ENCODE measurements around the gene NRN1L.

NRN1L gene

DNA sequence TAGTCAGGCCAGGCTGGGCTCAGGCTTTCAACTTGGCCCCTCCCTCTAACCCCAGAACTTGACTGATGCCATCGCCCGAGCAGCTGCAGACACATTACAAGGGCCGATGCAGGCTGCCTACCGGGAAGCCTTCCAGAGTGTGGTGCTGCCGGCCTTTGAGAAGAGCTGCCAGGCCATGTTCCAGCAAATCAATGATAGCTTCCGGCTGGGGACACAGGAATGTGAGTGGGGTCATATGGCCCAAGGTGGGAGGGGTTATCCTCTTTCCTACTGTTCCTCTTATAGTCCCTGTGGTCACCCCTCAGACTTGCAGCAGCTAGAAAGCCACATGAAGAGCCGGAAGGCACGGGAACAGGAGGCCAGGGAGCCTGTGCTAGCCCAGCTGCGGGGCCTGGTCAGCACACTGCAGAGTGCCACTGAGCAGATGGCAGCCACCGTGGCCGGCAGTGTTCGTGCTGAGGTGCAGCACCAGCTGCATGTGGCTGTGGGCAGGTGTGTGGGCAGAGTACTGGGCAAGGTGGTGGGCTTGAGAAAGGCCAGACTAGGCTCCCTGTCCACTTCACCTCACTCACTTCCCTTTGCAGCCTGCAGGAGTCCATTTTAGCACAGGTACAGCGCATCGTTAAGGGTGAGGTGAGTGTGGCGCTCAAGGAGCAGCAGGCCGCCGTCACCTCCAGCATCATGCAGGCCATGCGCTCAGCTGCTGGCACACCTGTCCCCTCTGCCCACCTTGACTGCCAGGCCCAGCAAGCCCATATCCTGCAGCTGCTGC lies 2.1 kb upstream of the NRN1L start:
- no peaks in the 10 kb centered on the region for H3K9me3 Mint-ChIP-seq
- no peak overlapping the region for H3K4me3 Mint-ChIP-seq
- peaks cover 98% of the 10 kb centered on the region for H3K36me3 Mint-ChIP-seq (ENCODE audit: low read depth)
- H3K27me3 Mint-ChIP-seq, result no peaks in the 10 kb centered on the region
- intact Hi-C loops (cut with micrococcal nuclease), result no loop called here
- H3K4me1 Mint-ChIP-seq (ENCODE audit: low read depth), result peaks cover 11% of the 10 kb centered on the region
- H3K27ac Mint-ChIP-seq, result no peak overlapping the region

DNA sequence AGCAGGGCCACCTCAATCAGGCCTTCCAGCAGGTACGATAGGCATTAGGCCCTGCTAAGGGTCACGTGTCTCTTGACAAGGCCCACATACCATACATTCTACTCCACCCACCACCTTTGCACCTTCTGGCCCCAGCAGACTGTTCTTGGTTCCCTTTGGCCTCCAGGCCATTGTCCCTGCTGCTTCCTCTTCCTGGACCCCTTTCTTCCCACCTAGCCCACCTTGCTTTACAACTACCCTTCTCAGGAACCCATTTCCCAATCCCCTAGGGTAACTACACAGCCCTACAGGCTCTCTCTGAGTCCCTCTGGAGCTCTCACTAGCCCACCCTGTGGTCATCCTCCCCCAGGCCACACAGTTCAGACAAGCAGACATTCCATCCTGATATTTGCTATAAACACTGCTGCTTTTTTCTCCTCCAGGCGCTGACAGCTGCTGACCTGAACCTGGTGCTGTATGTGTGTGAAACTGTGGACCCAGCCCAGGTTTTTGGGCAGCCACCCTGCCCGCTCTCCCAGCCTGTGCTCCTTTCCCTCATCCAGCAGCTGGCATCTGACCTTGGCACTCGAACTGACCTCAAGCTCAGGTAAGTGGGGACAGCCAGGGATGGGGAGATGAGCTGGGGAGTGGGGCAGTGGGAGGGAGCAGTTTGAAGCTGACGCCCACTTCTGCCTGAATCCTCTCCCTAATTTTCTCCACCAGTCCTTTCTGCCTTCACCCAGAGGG lies 1.4 kb upstream of the NRN1L start:
- H3K36me3 Mint-ChIP-seq (ENCODE audit: low read depth), result peaks cover 93% of the 10 kb centered on the region
- peaks cover 6% of the 10 kb centered on the region for H3K4me1 Mint-ChIP-seq (ENCODE audit: low read depth)
- intact Hi-C loops (cut with micrococcal nuclease), result no loop called here
- H3K27me3 Mint-ChIP-seq, result no peaks in the 10 kb centered on the region
- H3K4me3 Mint-ChIP-seq, result no peak overlapping the region
- H3K27ac Mint-ChIP-seq, result no peak overlapping the region
- H3K9me3 Mint-ChIP-seq, result no peaks in the 10 kb centered on the region

DNA sequence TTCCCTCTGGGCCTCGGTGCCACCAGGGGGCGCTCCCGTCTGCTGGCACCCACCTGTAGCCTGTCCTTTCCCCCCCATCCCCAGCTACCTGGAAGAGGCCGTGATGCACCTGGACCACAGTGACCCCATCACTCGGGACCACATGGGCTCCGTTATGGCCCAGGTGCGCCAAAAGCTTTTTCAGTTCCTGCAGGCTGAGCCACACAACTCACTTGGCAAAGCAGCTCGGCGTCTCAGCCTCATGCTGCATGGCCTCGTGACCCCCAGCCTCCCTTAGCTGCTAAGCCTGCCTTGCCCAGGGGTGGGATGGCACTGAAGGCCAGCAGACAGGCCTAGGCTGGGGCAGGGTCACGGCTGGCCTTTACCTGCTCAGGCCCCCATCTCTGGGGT lies 818 bp upstream of the NRN1L start:
- H3K36me3 Mint-ChIP-seq (ENCODE audit: low read depth), result peaks cover 88% of the 10 kb centered on the region
- no peaks in the 10 kb centered on the region for H3K9me3 Mint-ChIP-seq
- intact Hi-C loops (cut with micrococcal nuclease), result no loop called here
- peaks cover 6% of the 10 kb centered on the region for H3K4me1 Mint-ChIP-seq (ENCODE audit: low read depth)
- H3K27ac Mint-ChIP-seq, result no peak overlapping the region
- no peaks in the 10 kb centered on the region for H3K27me3 Mint-ChIP-seq
- H3K4me3 Mint-ChIP-seq, result no peak overlapping the region

DNA sequence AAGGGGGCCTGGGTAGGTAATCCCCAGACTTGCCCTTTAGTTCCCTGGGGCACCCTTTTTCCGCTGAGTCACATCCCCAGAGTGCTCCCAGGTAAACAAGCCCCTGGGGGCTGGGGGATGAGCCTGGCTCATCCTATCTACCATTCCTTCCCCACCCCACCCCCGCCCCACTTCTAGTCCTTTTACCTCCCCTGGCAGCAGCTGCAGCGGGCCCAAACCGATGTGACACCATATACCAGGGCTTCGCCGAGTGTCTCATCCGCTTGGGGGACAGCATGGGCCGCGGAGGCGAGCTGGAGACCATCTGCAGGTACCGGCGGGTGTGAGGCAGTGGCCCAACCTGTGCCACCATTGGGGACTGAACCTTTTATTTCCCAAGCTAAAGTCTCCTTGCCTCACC lies 860 bp downstream of the NRN1L start:
- H3K36me3 Mint-ChIP-seq (ENCODE audit: low read depth), result peaks cover 71% of the 10 kb centered on the region
- intact Hi-C loops (cut with micrococcal nuclease), result no loop called here
- no peak overlapping the region for H3K27ac Mint-ChIP-seq

DNA sequence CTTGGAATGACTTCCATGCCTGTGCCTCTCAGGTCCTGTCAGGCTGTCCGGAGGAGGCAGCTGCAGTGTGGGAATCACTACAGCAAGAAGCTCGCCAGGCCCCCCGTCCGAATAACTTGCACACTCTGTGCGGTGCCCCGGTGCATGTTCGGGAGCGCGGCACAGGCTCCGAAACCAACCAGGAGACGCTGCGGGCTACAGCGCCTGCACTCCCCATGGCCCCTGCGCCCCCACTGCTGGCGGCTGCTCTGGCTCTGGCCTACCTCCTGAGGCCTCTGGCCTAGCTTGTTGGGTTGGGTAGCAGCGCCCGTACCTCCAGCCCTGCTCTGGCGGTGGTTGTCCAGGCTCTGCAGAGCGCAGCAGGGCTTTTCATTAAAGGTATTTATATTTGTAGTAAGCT lies 1.3 kb downstream of the NRN1L start:
- H3K4me3 Mint-ChIP-seq, result no peak overlapping the region
- no peak overlapping the region for H3K27ac Mint-ChIP-seq
- intact Hi-C loops (cut with micrococcal nuclease), result no loop called here
- H3K27me3 Mint-ChIP-seq, result no peaks in the 10 kb centered on the region
- peaks cover 67% of the 10 kb centered on the region for H3K36me3 Mint-ChIP-seq (ENCODE audit: low read depth)
- H3K9me3 Mint-ChIP-seq, result no peaks in the 10 kb centered on the region
- H3K4me1 Mint-ChIP-seq (ENCODE audit: low read depth), result peaks cover 6% of the 10 kb centered on the region

More for the DNA sequence above, 860 bp downstream of the NRN1L start:
- Mint-ChIP-seq H3K4me3 (no peak overlapping the region), H3K9me3 (no peaks in the 10 kb centered on the region), H3K27me3 (no peaks in the 10 kb centered on the region), H3K4me1 (ENCODE audit: low read depth) (peaks cover 6% of the 10 kb centered on the region)

DNA sequence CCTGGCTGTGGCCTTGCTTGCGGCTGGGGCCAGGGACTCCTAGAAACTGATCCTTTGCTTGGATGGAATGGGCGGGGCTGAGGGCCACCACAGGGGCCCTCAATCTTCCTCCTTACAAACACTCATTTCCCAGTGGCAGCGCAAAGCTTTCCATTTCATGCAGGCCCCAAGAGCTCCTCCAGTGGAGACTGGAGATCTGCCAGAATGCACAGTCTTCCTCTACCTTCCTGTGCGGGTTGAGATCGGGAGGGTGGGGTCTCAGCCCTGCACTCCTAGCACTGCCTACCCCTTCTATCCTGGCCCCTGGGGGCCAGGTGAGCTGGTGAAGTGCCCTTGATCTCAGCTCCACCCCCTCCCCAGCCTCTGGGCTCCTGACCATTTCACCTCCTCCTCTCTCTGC lies 1.7 kb downstream of the NRN1L start:
- Mint-ChIP-seq H3K4me3 (no peak overlapping the region), H3K9me3 (no peaks in the 10 kb centered on the region), H3K36me3 (ENCODE audit: low read depth) (peaks cover 62% of the 10 kb centered on the region), H3K4me1 (ENCODE audit: low read depth) (peaks cover 6% of the 10 kb centered on the region), H3K27ac (no peak overlapping the region), H3K27me3 (no peaks in the 10 kb centered on the region)
- intact Hi-C loops (cut with micrococcal nuclease), result no loop called here

DNA sequence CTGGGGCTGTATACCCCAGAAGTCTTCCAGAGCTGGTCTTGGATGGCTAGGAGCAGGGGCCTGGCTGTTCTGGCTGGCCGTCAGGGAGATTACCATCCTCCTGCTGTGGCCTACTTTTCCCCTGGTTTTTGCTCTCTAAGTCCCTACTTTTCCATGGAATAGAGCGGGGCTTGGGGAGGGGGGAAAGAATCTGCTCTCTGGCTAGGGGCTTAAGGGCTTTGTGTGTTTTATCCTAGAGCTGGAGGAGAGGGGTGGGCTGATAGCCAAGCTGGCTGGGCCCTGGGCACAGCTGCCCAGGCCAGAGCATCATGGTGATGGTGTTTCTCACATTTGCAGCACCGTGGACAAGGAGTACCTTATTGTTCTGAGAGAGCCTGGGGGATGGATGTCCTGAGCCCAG lies 3.6 kb downstream of the NRN1L start:
- no peaks in the 10 kb centered on the region for H3K27me3 Mint-ChIP-seq
- peaks cover 43% of the 10 kb centered on the region for H3K36me3 Mint-ChIP-seq (ENCODE audit: low read depth)
- H3K4me1 Mint-ChIP-seq (ENCODE audit: low read depth), result peaks cover 6% of the 10 kb centered on the region
- H3K9me3 Mint-ChIP-seq, result no peaks in the 10 kb centered on the region
- H3K27ac Mint-ChIP-seq, result no peak overlapping the region
- intact Hi-C loops (cut with micrococcal nuclease), result no loop called here
- no peak overlapping the region for H3K4me3 Mint-ChIP-seq

DNA sequence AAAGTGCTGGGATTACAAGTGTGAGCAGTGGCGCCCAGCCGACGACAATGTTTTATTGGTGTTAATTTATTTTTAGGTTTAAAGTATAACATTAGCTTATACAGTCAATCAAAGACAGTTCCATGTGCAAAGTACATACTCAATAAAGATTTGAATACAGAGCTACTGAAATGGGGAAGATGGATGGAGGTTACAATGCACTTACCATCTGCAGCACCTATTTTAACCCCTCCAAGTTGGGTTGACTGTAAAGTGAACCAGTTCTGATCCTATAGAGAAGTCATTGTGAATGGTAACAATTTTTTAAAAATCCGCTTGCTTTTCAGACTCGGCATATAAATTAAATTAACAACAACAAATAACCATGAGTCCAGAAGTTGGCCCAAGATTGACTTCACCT lies 7.7 kb downstream of the NRN1L start:
- peaks cover 17% of the 10 kb centered on the region for H3K36me3 Mint-ChIP-seq (ENCODE audit: low read depth)
- peak overlapping the region; percentile 66 for H3K4me3 Mint-ChIP-seq
- intact Hi-C loops (cut with micrococcal nuclease), result no loop called here
- H3K27me3 Mint-ChIP-seq, result no peaks in the 10 kb centered on the region
- H3K4me1 Mint-ChIP-seq (ENCODE audit: low read depth), result peaks cover 36% of the 10 kb centered on the region
- peak overlapping the region; percentile 95 for H3K27ac Mint-ChIP-seq
- H3K9me3 Mint-ChIP-seq, result no peaks in the 10 kb centered on the region

DNA sequence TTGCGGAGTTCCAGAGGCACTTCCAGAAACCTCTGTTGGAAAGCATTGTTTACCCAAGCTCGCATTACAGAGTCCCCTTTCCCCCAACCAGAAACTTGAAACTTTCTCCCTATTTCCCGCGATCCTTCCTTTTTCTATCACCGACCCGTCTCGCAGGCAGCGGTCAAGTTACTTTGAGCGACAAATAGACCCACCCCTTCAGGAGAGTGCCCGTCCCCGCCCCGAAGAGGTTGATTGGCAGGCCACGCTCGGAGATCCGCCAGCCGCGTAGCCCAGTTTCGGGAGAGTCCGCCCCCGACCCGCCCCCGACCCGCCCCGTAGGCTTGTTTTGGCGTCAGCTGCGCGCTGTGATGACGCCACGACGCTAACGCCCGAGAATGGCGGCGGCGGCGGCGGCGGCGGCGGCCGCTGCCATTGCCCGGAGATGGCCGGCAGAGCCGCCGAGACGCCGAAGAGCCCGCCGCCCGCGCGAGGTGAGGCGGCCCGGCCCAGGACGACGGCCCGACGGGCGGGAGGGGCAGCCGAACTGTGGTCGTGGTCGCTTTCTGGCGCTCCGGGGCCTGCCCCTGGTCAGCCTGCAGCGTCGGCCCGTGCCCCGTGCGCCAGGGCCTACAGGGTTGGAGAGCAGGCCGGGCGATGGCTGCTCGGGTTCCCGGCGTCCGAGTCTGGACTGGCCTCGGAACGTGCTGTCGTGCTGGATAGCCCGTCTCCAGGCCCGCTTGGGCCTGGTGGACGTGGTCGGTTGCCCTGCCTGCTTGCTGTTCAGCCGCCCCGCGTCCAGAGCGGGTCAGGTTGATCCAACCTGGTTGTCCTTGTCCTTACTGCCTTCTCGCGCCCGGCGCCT lies 8.4 kb downstream of the NRN1L start, which contains the start of gene PSKH1:
PSKH1 (plus strand) TSS at position 356 of the 844 bp plus-strand sequence. CDS start 15,496 bp downstream, outside the sequence.
- Mint-ChIP-seq H3K27ac (peak within 1 kb of the TSS; percentile 95), H3K4me3 (peak within 1 kb of the TSS; percentile 92), H3K27me3 (no peaks in the 10 kb centered on the region), H3K4me1 (ENCODE audit: low read depth) (peaks cover 40% of the 10 kb centered on the region), H3K9me3 (no peaks in the 10 kb centered on the region), H3K36me3 (ENCODE audit: low read depth) (peaks cover 13% of the 10 kb centered on the region)
- intact Hi-C loops (cut with micrococcal nuclease), result no loop called here

DNA sequence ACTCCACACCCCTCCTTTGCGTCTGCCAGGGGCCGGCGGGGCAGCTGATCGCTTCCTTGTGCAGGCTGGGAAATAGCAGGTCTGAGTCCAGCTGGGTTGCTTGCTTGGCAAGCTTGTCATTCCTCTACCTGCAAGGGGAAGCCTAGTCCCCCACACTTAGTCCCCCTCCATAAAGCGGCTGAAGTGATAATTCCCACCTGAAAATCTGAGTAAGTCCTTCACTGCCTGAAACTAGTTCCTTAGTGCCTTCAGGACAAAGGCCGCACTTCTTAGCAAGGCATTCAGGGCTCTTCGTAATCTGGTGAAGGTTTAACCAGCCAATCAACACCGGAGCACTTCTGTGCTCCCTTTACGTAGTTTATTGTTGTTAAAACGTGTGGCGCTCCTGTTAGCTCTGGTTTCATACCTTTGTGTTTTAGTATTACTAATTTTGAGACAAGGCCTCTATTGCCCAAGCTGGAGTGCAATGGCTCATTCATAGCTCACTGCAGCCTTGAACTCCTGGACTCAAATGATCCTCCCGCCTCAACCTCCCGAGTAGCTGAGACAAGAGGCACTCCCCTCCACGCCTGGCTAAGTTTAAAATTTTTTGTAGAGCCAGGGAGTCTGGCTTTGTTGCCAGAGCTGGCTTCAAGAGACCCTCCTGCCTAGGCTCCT lies 9.2 kb downstream of the NRN1L start:
- Mint-ChIP-seq H3K27me3 (no peaks in the 10 kb centered on the region), H3K36me3 (ENCODE audit: low read depth) (peaks cover 13% of the 10 kb centered on the region), H3K9me3 (no peaks in the 10 kb centered on the region), H3K4me3 (peak overlapping the region; percentile 92), H3K27ac (peak overlapping the region; percentile 95), H3K4me1 (ENCODE audit: low read depth) (peaks cover 40% of the 10 kb centered on the region)
- intact Hi-C loops (cut with micrococcal nuclease), result no loop called here

DNA sequence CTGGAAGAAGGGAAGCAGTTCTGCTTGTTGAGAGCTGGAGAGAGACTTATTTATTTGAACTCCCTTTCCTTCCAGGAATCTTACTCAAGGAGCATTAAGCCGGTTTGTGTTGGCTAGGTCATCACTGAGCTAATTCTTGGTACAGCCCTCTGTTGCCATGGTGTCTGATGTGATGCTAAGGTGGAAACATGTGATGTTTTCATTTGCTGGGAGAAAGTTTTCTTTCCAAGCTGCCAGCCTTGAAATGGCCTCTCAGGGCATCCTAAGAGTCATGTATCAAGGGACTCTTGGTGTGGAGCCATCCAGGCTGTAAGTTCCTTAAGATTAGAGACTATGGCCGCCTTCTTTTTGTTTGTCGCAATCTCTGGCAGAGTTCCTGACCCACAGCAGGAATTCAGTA lies 12.5 kb downstream of the NRN1L start:
- peaks cover 40% of the 10 kb centered on the region for H3K4me1 Mint-ChIP-seq (ENCODE audit: low read depth)

DNA sequence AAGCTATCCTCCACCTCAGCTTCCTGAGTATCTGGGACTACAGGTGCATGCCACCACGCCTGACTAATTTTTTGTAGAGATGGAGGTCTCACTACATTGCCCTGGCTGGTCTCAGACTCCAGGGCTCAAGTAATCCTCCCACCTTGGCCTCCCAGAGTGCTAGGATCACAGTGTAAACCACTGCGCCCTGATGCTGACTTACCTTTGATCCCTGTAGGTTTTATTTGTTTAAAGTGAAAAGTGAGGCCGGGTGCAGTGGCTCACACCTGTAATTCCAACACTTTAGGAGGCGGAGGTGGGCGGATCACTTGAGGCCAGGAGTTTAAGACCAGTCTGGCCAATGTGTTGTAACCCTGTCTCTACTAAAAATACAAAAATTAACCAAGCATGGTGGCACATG lies 17.0 kb downstream of the NRN1L start:
- intact Hi-C loops (cut with micrococcal nuclease), result no loop called here
- H3K27ac Mint-ChIP-seq, result no peak overlapping the region

More for the DNA sequence above, 12.5 kb downstream of the NRN1L start:
- H3K27ac Mint-ChIP-seq, result no peak overlapping the region
- peaks cover 36% of the 10 kb centered on the region for H3K36me3 Mint-ChIP-seq (ENCODE audit: low read depth)
- intact Hi-C loops (cut with micrococcal nuclease), result no loop called here
- no peak overlapping the region for H3K4me3 Mint-ChIP-seq
- H3K27me3 Mint-ChIP-seq, result no peaks in the 10 kb centered on the region
- H3K9me3 Mint-ChIP-seq, result no peaks in the 10 kb centered on the region

DNA sequence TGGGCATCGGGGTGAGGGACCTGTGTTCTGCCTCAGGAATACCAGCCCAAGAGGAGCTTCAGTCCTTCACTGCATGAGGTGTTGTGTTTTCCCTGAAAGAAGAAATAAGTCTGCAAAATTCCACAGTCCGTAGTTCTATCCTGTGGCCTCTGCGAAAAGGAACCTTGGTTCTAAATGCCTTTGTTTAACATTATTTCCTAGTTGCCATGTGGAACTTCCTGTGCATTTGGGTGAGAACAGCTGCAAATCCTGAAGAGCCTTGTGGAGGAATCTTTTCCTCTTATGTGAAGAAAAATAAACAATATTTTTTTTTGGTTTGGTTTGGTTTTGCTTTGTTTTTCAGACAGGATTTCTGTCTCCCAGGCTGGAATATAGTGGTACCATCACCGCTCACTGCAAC lies 18.1 kb downstream of the NRN1L start:
- peaks cover 60% of the 10 kb centered on the region for H3K36me3 Mint-ChIP-seq (ENCODE audit: low read depth)
- H3K27ac Mint-ChIP-seq, result no peak overlapping the region
- H3K4me1 Mint-ChIP-seq (ENCODE audit: low read depth), result peaks cover 4% of the 10 kb centered on the region

More for the DNA sequence above, 17.0 kb downstream of the NRN1L start:
- Mint-ChIP-seq H3K9me3 (no peaks in the 10 kb centered on the region), H3K4me1 (ENCODE audit: low read depth) (peaks cover 13% of the 10 kb centered on the region), H3K27me3 (no peaks in the 10 kb centered on the region), H3K4me3 (no peak overlapping the region), H3K36me3 (ENCODE audit: low read depth) (peaks cover 55% of the 10 kb centered on the region)

More for the DNA sequence above, 18.1 kb downstream of the NRN1L start:
- no peaks in the 10 kb centered on the region for H3K27me3 Mint-ChIP-seq
- intact Hi-C loops (cut with micrococcal nuclease), result no loop called here
- H3K9me3 Mint-ChIP-seq, result no peaks in the 10 kb centered on the region
- no peak overlapping the region for H3K4me3 Mint-ChIP-seq

Data from dendritic cell treated with granulocyte-macrophage colony-stimulating factor and Interleukin-4, amounts not matched to agents 40 ng/mL and 50 ng/mL, for 4 days (primary cell).